Kidney epithelial cell (primary cell): ENCODE measurements around the gene TMEM37. TPM values are rescaled to one million over a fixed set of nuclear protein-coding genes. Genes with fewer than 3 reads are reported as not detected.

ENCODE experiments used
- DNase-seq: peaks from one replicate; pipeline ENCODE4 v3.0.0-alpha.2; 2010; ENCODE audit warnings: low read depth
- H3K27me3 ChIP-seq: 2 replicates; pipeline ENCODE4 v1.6.0; 2011; ENCODE audit warnings: low read length; ENCODE audit not compliant: control insufficient read depth, insufficient read depth
- H3K36me3 ChIP-seq: 2 replicates; pipeline ENCODE4 v1.5.1; 2011; ENCODE audit warnings: low read length; ENCODE audit not compliant: control insufficient read depth, insufficient read depth
- H3K4me3 ChIP-seq: 2 replicates; pipeline ENCODE4 v1.5.1; 2011; ENCODE audit warnings: low read depth, mild to moderate bottlenecking, control low read depth, low read length
- CTCF ChIP-seq: IDR thresholded peaks from 2 replicates; pipeline ENCODE4 v1.5.1; 2011; ENCODE audit warnings: mild to moderate bottlenecking, moderate library complexity, low read length, control low read depth, inconsistent platforms; ENCODE audit not compliant: insufficient read depth, poor library complexity, severe bottlenecking
- total RNA-seq: library from RNA; depleted of rRNA; stranded (reverse); fragments of >200 nt; gene quantifications from 2 replicates; pipeline ENCODE4 v1.2.3, GENCODE V29; 2015

Gene TMEM37
- total RNA-seq, 1 donor from 2014 or later, result not detected

- Histone ChIP-seq H3K27me3 (peaks cover 13% of the 10 kb centered on the region), H3K36me3 (no peaks in the 10 kb centered on the region), H3K4me3 (no peak overlapping the region)
- no peak for TF ChIP-seq CTCF
- no peak for DNase-seq
These were observed 5.8 kb upstream of the TMEM37 start for GRCh38 chr2:119425620-119426395.

GRCh38 chr2:119426396-119426675 is 5.3 kb upstream of the TMEM37 start:
- Histone ChIP-seq H3K4me3 (no peak overlapping the region), H3K36me3 (no peaks in the 10 kb centered on the region), H3K27me3 (peaks cover 13% of the 10 kb centered on the region)
- TF ChIP-seq CTCF, result no peak
- DNase-seq, result no peak

- no peak for TF ChIP-seq CTCF
- Histone ChIP-seq H3K36me3 (no peaks in the 10 kb centered on the region), H3K27me3 (peaks cover 13% of the 10 kb centered on the region), H3K4me3 (no peak overlapping the region)
- DNase-seq, result no peak
These were observed 4.8 kb upstream of the TMEM37 start for GRCh38 chr2:119426801-119427395.

GRCh38 chr2:119427756-119428155 is 3.9 kb upstream of the TMEM37 start:
- Histone ChIP-seq H3K4me3 (no peak overlapping the region), H3K36me3 (no peaks in the 10 kb centered on the region), H3K27me3 (peaks cover 17% of the 10 kb centered on the region)
- DNase-seq, result no peak
- no peak for TF ChIP-seq CTCF

GRCh38 chr2:119428488-119429224 is 3.0 kb upstream of the TMEM37 start:
- TF ChIP-seq CTCF, result no peak
- peaks cover 17% of the 10 kb centered on the region for H3K27me3 ChIP-seq
- H3K36me3 ChIP-seq, result no peaks in the 10 kb centered on the region
- no peak overlapping the region for H3K4me3 ChIP-seq
- no peak for DNase-seq
